ENCODE measurements around the gene ACTR10.

DNA sequence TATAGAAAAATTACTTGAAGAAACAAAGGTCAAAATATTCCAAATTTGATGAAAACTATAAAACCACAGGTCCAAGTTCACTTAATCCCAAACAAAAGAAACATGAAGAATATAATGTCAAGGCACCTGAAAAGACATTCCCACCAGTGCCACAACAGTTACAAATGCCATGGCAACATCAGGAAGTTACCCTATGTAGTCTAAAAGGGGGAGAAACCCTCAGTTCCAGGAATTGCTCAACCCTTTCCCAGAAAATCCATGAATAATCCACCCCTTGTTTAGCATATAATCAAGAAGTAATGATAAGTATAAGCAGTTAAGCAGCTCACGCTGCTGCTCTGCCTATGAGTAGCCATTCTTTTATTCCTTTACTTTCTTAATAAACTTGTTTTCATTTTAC is 3.8 kb upstream of the ACTR10 start:
- TF ChIP-seq, protein P1, sequence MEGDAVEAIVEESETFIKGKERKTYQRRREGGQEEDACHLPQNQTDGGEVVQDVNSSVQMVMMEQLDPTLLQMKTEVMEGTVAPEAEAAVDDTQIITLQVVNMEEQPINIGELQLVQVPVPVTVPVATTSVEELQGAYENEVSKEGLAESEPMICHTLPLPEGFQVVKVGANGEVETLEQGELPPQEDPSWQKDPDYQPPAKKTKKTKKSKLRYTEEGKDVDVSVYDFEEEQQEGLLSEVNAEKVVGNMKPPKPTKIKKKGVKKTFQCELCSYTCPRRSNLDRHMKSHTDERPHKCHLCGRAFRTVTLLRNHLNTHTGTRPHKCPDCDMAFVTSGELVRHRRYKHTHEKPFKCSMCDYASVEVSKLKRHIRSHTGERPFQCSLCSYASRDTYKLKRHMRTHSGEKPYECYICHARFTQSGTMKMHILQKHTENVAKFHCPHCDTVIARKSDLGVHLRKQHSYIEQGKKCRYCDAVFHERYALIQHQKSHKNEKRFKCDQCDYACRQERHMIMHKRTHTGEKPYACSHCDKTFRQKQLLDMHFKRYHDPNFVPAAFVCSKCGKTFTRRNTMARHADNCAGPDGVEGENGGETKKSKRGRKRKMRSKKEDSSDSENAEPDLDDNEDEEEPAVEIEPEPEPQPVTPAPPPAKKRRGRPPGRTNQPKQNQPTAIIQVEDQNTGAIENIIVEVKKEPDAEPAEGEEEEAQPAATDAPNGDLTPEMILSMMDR (IDR thresholded peaks at IDR 0.05): no peak
- no peak for TF ChIP-seq EZH2 (IDR thresholded peaks at IDR 0.05)
- TF ChIP-seq EZH2phosphoT487 (IDR thresholded peaks at IDR 0.05): no peak

Data from neural progenitor cell (in vitro differentiated cells).